Liver (tissue), 9 donors: ENCODE data around the gene C14orf93. TPM values are rescaled to one million over a fixed set of nuclear protein-coding genes. Genes with fewer than 3 reads are reported as not detected.

Experiments used
- DNase-seq: peaks from one replicate; pipeline ENCODE4 v3.0.0-alpha.2; 2017; ENCODE audit warnings: low spot score
- H3K27ac ChIP-seq, 2 donors: one replicate each; pipeline ENCODE4 v1.7.0; 2013; ENCODE audit warnings: inconsistent platforms in 2 of 2, low read length in 2 of 2, control low read depth in 1 of 2, low read depth in 1 of 2, mild to moderate bottlenecking in 1 of 2
- H3K27me3 ChIP-seq, 4 donors: one replicate each; pipeline versions ENCODE4 v1.6.1 to v1.7.0; 2013; ENCODE audit warnings: low read length in 3 of 4, inconsistent platforms in 1 of 4, mild to moderate bottlenecking in 1 of 4, moderate library complexity in 1 of 4; ENCODE audit not compliant: control insufficient read depth in 4 of 4, insufficient read depth in 4 of 4
- H3K36me3 ChIP-seq, 4 donors: one replicate each; pipeline versions ENCODE4 v1.6.1 to v1.7.0; 2013; ENCODE audit warnings: low read length in 3 of 4, mild to moderate bottlenecking in 3 of 4, low read depth in 1 of 4, moderate library complexity in 1 of 4; ENCODE audit not compliant: control insufficient read depth in 4 of 4, insufficient read depth in 3 of 4
- H3K4me1 ChIP-seq, 4 donors: one replicate each; pipeline versions ENCODE4 v1.6.1 to v1.7.0; 2013; ENCODE audit warnings: low read length in 3 of 4, mild to moderate bottlenecking in 3 of 4, moderate library complexity in 1 of 4; ENCODE audit not compliant: control insufficient read depth in 4 of 4, insufficient read depth in 4 of 4
- H3K4me3 ChIP-seq, 3 donors: one replicate each; pipeline versions ENCODE4 v1.6.1 to v1.7.0; 2013; ENCODE audit warnings: low read length in 3 of 3, control low read depth in 1 of 3, low read depth in 1 of 3, mild to moderate bottlenecking in 1 of 3
- H3K9ac ChIP-seq, 2 donors: one replicate each; pipeline ENCODE4 v1.7.0; 2013; ENCODE audit warnings: low read length in 2 of 2, mild to moderate bottlenecking in 2 of 2, moderate library complexity in 2 of 2, control low read depth in 1 of 2, low read depth in 1 of 2
- H3K9me3 ChIP-seq, 4 donors: one replicate each; pipeline versions ENCODE4 v1.6.1 to v1.7.0; 2013; ENCODE audit warnings: low read length in 3 of 4; ENCODE audit not compliant: control insufficient read depth in 4 of 4
- ATF3 ChIP-seq: IDR thresholded peaks from 2 replicates; pipeline ENCODE4 v1.6.1; 2016; ENCODE audit warnings: antibody characterized with exemption
- FOXA1 ChIP-seq: IDR thresholded peaks from 2 replicates; pipeline ENCODE4 v1.6.1; 2016; ENCODE audit warnings: antibody characterized with exemption
- FOXA2 ChIP-seq: IDR thresholded peaks from 2 replicates; pipeline ENCODE4 v1.6.1; 2016; ENCODE audit warnings: antibody characterized with exemption
- HNF4A ChIP-seq, 2 donors: conservative IDR thresholded peaks; 2 replicates each; pipeline ENCODE4 v1.6.1; 2016; ENCODE audit warnings: antibody characterized with exemption in 2 of 2, mild to moderate bottlenecking in 2 of 2
- JUND ChIP-seq, 2 donors: IDR thresholded peaks; 2 replicates each; pipeline ENCODE4 v1.6.1; 2016; ENCODE audit warnings: antibody characterized with exemption in 2 of 2
- NR2F2 ChIP-seq: IDR thresholded peaks from 2 replicates; pipeline ENCODE4 v1.6.1; 2016; ENCODE audit warnings: antibody characterized with exemption
- RAD21 ChIP-seq, 2 donors: IDR thresholded peaks; 2 replicates each; pipeline ENCODE4 v1.6.1; 2016; ENCODE audit warnings: antibody characterized with exemption in 2 of 2, mild to moderate bottlenecking in 2 of 2
- REST ChIP-seq: IDR thresholded peaks from 2 replicates; pipeline ENCODE4 v1.6.1; 2016; ENCODE audit warnings: antibody characterized with exemption, mild to moderate bottlenecking
- RXRA ChIP-seq, 2 donors: IDR thresholded peaks; 2 replicates each; pipeline ENCODE4 v1.6.1; 2017 to 2018; ENCODE audit warnings: antibody characterized with exemption in 2 of 2, mild to moderate bottlenecking in 1 of 2
- SP1 ChIP-seq: IDR thresholded peaks from 2 replicates; pipeline ENCODE4 v1.6.1; 2018; ENCODE audit warnings: antibody characterized with exemption, mild to moderate bottlenecking
- TAF1 ChIP-seq: conservative IDR thresholded peaks from 2 replicates; pipeline ENCODE4 v1.6.1; 2016; ENCODE audit warnings: antibody characterized with exemption, mild to moderate bottlenecking
- YY1 ChIP-seq: IDR thresholded peaks from 2 replicates; pipeline ENCODE4 v1.6.1; 2016; ENCODE audit warnings: antibody characterized with exemption, mild to moderate bottlenecking
- WGBS: extraction: QIAGEN DNeasy Blood & Tissue Kit; methylation state at CpG from one replicate; pipeline ENCODE4 v1.1.7; 2013; 5-methylcytosine and 5-hydroxymethylcytosine counted together
- polyA plus RNA-seq, 2 donors: library from polyadenylated mRNA; stranded (reverse) in 1 of 2; unstranded in 1 of 2; fragments of 200-250 nt in 1 of 2; fragments of >200 nt in 1 of 2; fragmentation: Nextera tagmentation in 1 of 2; extraction: Ambion mirVana in 1 of 2; gene quantifications; one replicate each; pipeline versions ENCODE4 v1.2.1 to v1.2.3, GENCODE V29; 2013 to 2015
- total RNA-seq, 2 donors: library from RNA; depleted of rRNA; stranded (reverse); fragments of >200 nt; gene quantifications; one replicate each; pipeline ENCODE4 v1.2.3, GENCODE V29; 2014
- donor health status: healthy.
- donor health status: healthy.
- donor health status: healthy.
- donor health status: healthy.
- donor health status: healthy.

The C14orf93 gene
- total and polyA plus RNA-seq, 4 donors, result 2.1 to 7.1 (median 3.4) TPM

GRCh38 chr14:22978487-22978837 is 31.5 kb downstream of the C14orf93 start:
- H3K9ac ChIP-seq, result no peak overlapping the region
- peaks cover 16 to 93% (median 73%) of the 10 kb centered on the region in 4 donors for H3K4me1 ChIP-seq
- no peak overlapping the region for H3K4me3 ChIP-seq
- TF ChIP-seq HNF4A (conservative IDR thresholded peaks at IDR 0.05) (peak in 1 of 2 donors; percentile 30), RXRA (IDR thresholded peaks at IDR 0.05) (peak in 1 of 2 donors; percentile 42), JUND (IDR thresholded peaks at IDR 0.05) (no peak), FOXA2 (peak; percentile 64), TAF1 (no peak)
- peaks cover 0 to under 1% (median 0%) of the 10 kb centered on the region in 4 donors for H3K36me3 ChIP-seq
- H3K27ac ChIP-seq, result peak overlapping the region; percentile 85 to 87
- DNase-seq, result no peak
- no peaks in the 10 kb centered on the region for H3K27me3 ChIP-seq
- no peaks in the 10 kb centered on the region for H3K9me3 ChIP-seq
- 51% methylated on average over 3 of the region's 3 CpGs for WGBS

- H3K4me1 ChIP-seq, result peaks cover 16 to 87% (median 68%) of the 10 kb centered on the region in 4 donors
- H3K27me3 ChIP-seq, result no peaks in the 10 kb centered on the region
- 31% methylated on average over 8 of the region's 8 CpGs for WGBS
- peak overlapping the region in 1 of 2 donors; percentile 59 for H3K9ac ChIP-seq
- H3K36me3 ChIP-seq, result peaks cover 0 to 5% (median 0%) of the 10 kb centered on the region in 4 donors
- H3K4me3 ChIP-seq, result no peak overlapping the region
- TF ChIP-seq YY1 (no peak), NR2F2 (no peak), JUND (IDR thresholded peaks at IDR 0.05) (peak; percentile 91 to 94), REST (no peak), RXRA (IDR thresholded peaks at IDR 0.05) (peak; percentile 59 to 61), SP1 (peak; percentile 63), FOXA2 (no peak), HNF4A (conservative IDR thresholded peaks at IDR 0.05) (peak; percentile 56 to 82), RAD21 (IDR thresholded peaks at IDR 0.05) (no peak), ATF3 (peak; percentile 54)
- H3K27ac ChIP-seq, result peak overlapping the region; percentile 85 to 87
- DNase-seq, result peak; percentile 61
- H3K9me3 ChIP-seq, result no peaks in the 10 kb centered on the region
Observed at GRCh38 chr14:22977684-22978486, 32.1 kb downstream of the C14orf93 start.

GRCh38 chr14:22977434-22977683 is 32.6 kb downstream of the C14orf93 start:
- Histone ChIP-seq H3K36me3 (peaks cover 0 to 5% (median under 1%) of the 10 kb centered on the region in 4 donors), H3K9ac (peak overlapping the region in 1 of 2 donors; percentile 59), H3K9me3 (no peaks in the 10 kb centered on the region), H3K27ac (peak overlapping the region; percentile 84 to 85), H3K4me1 (peaks cover 16 to 83% (median 66%) of the 10 kb centered on the region in 4 donors), H3K4me3 (no peak overlapping the region), H3K27me3 (no peaks in the 10 kb centered on the region)
- TF ChIP-seq SP1 (no peak), RXRA (IDR thresholded peaks at IDR 0.05) (no peak), FOXA1 (no peak), TAF1 (no peak)
- DNase-seq, result no peak
